DMS 273 (cell line): ENCODE results near the gene CCL21.

Experiments used
- DNase-seq: peaks from one replicate; lab custom pipeline; 2025; ENCODE audit not compliant: unreplicated experiment; lab: John Stamatoyannopoulos, UW

Gene CCL21

DNA sequence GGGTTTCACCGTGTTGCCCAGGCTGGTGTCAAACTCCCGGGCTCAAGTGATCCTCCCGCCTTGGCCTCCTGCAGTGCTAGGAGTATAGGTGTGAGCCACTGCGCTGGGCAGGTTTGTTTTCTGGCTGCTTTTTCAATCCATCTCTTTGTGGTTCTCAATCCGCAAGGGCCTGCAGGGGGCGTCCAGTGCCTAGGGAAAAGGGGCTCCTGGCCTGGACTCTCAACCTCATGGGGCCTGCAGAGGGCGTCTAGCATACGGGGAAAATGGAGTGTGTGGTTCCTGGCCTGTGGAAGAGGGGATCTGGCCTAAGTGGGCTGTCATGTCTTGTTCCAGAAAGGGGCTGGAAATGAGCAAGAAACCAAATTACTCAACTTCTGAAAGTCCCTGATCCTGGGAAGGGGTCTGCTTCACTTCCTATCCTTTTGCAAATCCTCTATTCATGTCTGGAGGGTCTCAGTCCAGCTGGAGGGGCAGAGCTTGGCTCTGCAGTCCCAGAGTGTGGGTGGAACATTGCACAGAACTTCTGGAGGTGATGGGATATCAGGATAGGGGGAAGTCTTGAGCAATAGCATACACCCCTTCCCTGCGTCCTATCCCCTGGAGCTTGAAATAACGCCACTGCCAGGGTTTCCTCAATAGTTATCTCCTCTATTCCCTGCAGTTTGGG lies 34.8 kb downstream of the CCL21 start:
- DNase-seq = peak; percentile 93

DNA sequence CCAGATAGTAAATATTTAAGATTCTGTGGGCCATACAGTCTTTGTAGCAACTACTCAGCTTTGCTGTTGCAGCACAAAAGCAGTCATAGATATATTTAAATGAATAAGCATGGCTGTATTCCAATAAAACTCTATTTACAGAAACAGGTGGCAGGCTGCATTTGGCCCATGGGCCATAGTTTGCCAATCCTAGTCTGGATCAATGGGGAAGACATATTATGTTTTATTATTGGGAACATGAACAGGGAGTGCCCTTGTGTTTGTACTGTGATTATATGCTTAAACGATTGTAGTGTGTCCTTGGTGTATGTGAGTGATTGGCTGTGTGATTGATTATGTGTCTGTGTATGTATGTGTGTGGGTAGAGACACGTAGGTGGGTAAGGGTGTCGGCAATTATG lies 35.5 kb downstream of the CCL21 start:
- no peak for DNase-seq

DNA sequence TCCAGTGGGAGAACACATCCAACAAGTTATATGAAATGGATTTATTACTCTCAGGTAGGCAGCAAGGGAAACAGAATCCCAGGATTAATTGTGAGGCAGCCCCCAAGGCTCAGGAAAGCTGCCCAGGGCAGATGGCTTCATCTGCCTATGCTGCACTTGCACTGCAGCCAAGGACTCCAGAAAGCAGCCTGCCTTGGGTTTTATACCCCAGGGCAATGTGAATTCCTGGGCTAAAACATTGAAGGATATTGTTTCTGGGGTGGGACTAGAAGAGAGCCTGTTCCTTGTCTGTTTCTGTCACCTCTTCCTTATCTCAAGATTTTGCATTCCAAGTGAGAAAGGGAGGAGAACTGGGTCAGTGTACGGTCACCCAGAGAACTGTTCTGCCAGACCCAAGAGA lies 38.6 kb downstream of the CCL21 start:
- DNase-seq = peak; percentile 10

DNA sequence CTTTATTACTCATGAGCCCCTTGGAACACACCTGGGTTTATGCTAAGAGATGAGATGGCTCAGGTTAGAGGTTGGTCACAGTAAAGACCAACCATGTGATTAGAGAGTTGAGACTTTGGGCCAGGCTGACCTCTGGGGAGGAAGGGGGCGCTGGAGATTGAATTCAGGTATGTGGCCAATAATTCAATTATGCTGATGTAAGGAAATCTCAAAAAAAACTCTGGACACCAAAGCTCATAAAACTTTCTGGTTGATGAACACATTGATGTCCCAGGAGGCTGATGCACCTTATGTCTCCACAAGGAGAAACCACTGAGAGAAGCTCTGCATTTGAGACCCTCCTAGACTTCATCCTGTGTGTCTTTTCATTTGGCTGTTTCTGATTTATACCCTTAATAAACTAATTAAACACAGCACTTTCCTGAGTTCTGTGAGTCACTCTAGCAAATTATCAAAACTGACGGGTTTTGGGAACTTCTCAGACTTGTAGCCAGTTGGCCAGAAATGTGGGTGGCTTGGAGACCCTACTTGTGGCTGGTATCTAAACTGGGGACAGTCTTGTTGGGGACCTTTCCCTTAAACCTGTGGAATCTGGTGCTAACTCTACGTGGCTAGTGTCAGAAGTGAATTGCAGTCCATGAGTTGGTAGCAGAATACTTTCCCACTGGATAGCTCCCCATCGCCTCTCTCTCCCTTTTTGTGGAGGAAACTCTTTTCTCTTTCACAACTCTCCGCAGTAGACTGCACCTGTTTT lies 40.0 kb downstream of the CCL21 start:
- no peak for DNase-seq

DNA sequence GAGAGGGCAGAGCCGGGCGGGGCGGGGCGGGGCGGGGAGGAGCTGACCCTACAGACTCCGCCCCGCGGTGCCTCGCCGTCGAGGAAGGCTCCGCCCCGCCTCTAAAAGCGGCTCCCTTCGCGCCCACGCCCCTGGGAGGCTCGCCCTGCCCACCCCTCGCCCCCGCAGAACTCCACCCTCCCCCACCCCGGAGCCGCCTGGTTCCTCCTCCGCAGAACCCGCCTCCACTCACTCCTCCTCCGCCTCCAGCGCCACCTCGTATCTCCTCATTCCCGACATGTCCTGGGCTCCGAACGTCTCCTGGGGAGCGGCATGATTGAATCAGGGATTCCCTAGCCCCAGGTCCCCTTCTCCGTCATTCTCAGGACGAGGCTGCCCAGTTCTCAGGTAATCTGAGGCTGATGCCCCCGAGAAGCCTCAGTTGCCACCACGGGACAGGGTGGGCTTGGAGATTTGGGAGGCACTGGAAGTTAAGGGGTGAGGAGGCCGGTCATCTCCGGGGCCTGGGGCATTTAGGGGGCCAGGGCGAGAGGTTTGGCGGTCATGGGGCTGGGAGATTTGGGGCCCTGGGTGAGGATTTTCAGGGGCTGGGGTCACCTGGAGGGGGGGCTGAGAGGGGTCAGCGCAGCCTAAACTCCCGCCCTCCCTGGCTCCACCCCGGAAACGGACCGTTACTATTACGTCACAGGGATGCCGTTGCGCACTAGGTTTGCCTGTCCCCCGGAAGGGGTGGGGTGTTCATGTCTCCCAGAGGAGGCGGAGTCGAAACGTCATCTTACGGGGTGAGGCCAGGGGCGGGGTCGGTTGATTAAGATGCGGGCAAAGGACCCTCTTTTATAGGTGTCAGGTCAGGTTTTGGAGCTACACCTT lies 44.3 kb downstream of the CCL21 start:
- DNase-seq = peak; percentile 96

DNA sequence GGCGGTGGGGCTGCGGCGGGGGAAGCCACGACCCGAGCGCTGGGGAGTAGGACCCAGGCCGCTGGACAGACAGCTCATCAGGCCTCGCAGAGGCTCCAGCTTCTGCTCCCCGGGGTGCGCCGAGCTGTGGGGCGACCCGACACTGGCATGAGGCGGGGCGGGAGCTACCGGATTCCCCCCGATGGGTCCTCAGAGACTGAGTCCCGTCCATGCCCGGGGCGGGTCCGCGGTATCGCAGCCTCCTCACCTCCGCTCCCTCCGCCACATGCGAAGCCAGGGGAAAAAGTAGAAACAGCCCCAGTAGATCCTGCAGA lies 44.9 kb downstream of the CCL21 start:
- DNase-seq = no peak

DNA sequence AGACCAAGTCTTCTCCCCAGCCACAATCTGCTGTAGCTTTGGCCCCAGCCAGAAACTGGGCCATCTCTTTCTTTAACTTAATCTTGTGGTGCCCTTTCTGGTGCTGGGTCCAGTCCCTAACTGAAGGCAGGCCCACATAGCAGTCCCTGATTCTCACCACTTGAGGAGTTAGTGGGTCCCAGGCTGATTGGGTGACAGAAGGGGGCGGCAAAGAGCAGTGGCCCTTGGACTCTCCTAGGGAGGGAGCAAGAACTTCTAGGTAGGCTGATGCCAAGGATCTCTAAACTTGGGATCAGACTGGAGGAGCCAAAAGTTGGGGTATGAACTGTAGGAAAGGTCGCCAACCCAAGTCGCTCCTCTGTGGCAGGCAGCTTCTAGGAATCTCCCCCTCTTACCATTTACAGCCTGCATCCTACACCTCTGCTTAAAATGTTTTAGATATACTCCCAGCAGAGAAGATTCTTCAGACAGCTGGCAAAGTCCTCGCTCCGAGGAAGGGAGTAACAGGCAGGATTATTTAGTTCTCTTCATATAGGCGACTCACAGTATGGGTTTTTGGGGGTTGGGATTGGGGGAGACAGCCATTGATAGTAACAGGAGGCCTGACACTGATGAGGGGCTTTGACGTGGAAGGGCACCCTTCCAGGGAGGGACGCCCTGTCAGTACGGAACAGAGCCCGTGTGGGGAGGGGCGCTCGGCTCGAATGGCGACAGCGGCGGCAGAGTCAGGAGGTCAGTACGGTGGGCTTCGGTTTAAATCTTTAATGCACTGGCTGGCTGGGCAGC lies 45.5 kb downstream of the CCL21 start:
- peak; percentile 89 for DNase-seq

DNA sequence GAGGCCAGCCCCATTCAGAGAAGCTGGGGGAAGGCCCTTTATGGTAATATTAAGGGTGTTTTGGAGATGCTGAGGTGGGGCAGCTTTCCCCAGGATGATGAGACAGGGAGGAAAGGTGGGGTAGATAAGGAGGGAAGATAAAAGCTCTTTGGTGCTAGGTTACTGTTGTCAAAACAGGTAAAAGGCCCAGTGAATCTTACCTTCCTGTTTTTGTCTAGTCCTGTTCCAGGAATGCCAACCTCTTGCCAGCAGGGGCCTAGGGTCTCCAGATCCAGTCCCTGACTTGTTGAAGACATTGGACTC lies 46.7 kb downstream of the CCL21 start:
- no peak for DNase-seq

DNA sequence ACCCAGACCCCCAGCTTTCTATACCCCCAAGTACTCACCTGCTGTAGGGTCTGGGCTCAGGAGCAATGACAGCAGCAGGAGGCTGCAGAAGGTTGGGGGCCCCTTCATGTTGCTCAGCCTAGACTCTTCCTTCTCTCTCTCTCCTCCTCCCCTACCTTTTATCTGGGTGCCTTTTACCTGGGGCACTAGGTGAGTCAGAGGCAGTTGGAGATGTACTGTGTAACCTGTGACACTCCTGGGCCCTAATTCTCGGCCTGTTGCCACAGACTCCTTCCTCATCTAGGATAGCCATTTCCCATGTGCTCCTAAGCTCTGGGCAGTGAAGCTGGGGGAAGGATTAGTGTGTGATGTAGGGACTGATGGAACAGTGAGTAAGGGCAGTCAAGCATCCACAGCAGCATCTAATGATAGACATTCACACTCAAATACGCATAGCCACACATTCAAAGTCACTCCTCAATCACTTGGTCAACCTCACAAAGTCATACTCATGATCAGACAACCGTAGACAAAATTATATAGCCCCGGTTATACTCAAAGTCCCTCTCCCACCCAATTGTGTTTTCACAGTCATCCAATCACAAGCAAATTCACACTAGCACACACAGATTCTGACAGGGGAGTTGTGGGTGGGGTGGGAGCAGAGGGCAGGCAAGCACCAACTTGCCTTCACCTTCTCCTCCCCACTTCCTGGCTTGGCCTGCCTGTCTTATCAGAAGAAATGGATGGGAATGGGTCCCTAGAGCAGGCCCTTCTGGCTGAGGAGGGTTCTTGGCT lies 47.2 kb downstream of the CCL21 start, which contains the start of gene CCL27:
TSS of gene CCL27 (minus strand) at position 132 of the 777 bp plus-strand sequence. CDS start at position 108, 24 bp downstream.
- DNase-seq = no peak

DNA sequence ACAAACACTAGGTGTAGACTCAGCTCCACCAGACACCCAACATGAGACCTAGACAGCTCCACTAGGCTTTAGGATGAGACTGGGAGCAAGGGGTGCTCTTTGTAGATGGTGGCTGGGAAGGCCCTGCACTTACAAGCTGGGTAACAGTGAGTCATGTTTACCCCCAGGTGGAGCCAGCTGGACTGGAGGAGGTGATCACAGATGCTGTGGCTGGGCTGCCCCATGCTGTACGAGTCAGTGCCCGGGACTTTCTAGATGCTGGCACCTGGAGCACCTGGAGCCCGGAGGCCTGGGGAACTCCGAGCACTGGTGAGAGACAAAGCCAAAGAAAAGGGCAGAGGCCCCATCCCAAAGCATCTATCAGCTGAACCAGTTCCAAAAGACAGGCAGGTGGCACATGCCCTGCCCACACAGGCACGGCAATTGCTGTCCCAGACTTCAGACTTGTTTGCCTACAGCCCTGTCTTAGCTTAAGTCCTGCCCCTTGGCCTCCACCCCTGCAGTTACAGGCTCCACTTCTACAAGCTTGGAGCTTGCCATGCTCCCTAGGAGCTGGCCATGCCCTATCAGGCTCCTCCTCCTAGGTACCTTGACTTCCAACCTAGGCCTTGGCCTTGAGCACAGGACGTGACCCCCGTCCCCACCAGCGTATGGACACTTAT lies 50.2 kb downstream of the CCL21 start:
- peak; percentile 74 for DNase-seq
